ENCODE measurements around the gene TRABD2B.

The TRABD2B gene

GRCh38 chr1:47907177-47907528 lies 90.0 kb downstream of the TRABD2B start:
- no peak overlapping the region for H3K4me3 ChIP-seq (ENCODE audit: low read length)
- H3K4me2 ChIP-seq (ENCODE audit: low read length), result no peak overlapping the region
- H3K9me2 ChIP-seq (replicated peaks; ENCODE audit: control insufficient read depth, low read length), result no peaks in the 10 kb centered on the region
- H3K4me1 ChIP-seq (ENCODE audit: control insufficient read depth, low read length), result no peaks in the 10 kb centered on the region
- no peaks in the 10 kb centered on the region for H3K27me3 ChIP-seq (ENCODE audit: control insufficient read depth, low read length)
- H4K20me1 ChIP-seq (ENCODE audit: control insufficient read depth, insufficient read depth, low read depth, low read length), result no peaks in the 10 kb centered on the region
- no peak for TF ChIP-seq CTCF (IDR thresholded peaks at IDR 0.05; ENCODE audit: low read depth, low read length, poor library complexity, severe bottlenecking)
- no peak for TF ChIP-seq EZH2phosphoT487 (IDR thresholded peaks at IDR 0.05; ENCODE audit: borderline replicate concordance, low read length)
- H3K27ac ChIP-seq (ENCODE audit: low read depth, low read length), result no peak overlapping the region
- no peaks in the 10 kb centered on the region for H3K36me3 ChIP-seq (ENCODE audit: control insufficient read depth, low read length)
- H3F3A ChIP-seq (ENCODE audit: control insufficient read depth, insufficient read depth), result no peaks in the 10 kb centered on the region
- no peaks in the 10 kb centered on the region for H3K79me2 ChIP-seq (ENCODE audit: control insufficient read depth, low read length)
- H3K9me3 ChIP-seq (ENCODE audit: control insufficient read depth, insufficient read depth, low read length), result no peaks in the 10 kb centered on the region

GRCh38 chr1:47906527-47907176 lies 90.5 kb downstream of the TRABD2B start:
- TF ChIP-seq CTCF (IDR thresholded peaks at IDR 0.05; ENCODE audit: low read depth, low read length, poor library complexity, severe bottlenecking) (no peak), EZH2phosphoT487 (IDR thresholded peaks at IDR 0.05; ENCODE audit: borderline replicate concordance, low read length) (no peak)
- Histone ChIP-seq H3K36me3 (ENCODE audit: control insufficient read depth, low read length) (no peaks in the 10 kb centered on the region), H3K4me1 (ENCODE audit: control insufficient read depth, low read length) (no peaks in the 10 kb centered on the region), H3K4me3 (ENCODE audit: low read length) (no peak overlapping the region), H3F3A (ENCODE audit: control insufficient read depth, insufficient read depth) (no peaks in the 10 kb centered on the region), H3K27me3 (ENCODE audit: control insufficient read depth, low read length) (no peaks in the 10 kb centered on the region), H3K79me2 (ENCODE audit: control insufficient read depth, low read length) (no peaks in the 10 kb centered on the region), H3K9me3 (ENCODE audit: control insufficient read depth, insufficient read depth, low read length) (no peaks in the 10 kb centered on the region), H3K9me2 (replicated peaks; ENCODE audit: control insufficient read depth, low read length) (no peaks in the 10 kb centered on the region), H3K4me2 (ENCODE audit: low read length) (no peak overlapping the region), H3K27ac (ENCODE audit: low read depth, low read length) (no peak overlapping the region), H4K20me1 (ENCODE audit: control insufficient read depth, insufficient read depth, low read depth, low read length) (no peaks in the 10 kb centered on the region)

- no peak overlapping the region for H3K27ac ChIP-seq (ENCODE audit: low read depth, low read length)
- H3K4me1 ChIP-seq (ENCODE audit: control insufficient read depth, low read length), result no peaks in the 10 kb centered on the region
- H3K27me3 ChIP-seq (ENCODE audit: control insufficient read depth, low read length), result no peaks in the 10 kb centered on the region
- no peaks in the 10 kb centered on the region for H3K9me3 ChIP-seq (ENCODE audit: control insufficient read depth, insufficient read depth, low read length)
- H3K4me3 ChIP-seq (ENCODE audit: low read length), result no peak overlapping the region
- H3K36me3 ChIP-seq (ENCODE audit: control insufficient read depth, low read length), result no peaks in the 10 kb centered on the region
- TF ChIP-seq CTCF (IDR thresholded peaks at IDR 0.05; ENCODE audit: low read depth, low read length, poor library complexity, severe bottlenecking) (no peak), EZH2phosphoT487 (IDR thresholded peaks at IDR 0.05; ENCODE audit: borderline replicate concordance, low read length) (no peak)
- no peaks in the 10 kb centered on the region for H4K20me1 ChIP-seq (ENCODE audit: control insufficient read depth, insufficient read depth, low read depth, low read length)
- H3F3A ChIP-seq (ENCODE audit: control insufficient read depth, insufficient read depth), result no peaks in the 10 kb centered on the region
- H3K9me2 ChIP-seq (replicated peaks; ENCODE audit: control insufficient read depth, low read length), result no peaks in the 10 kb centered on the region
- H3K79me2 ChIP-seq (ENCODE audit: control insufficient read depth, low read length), result no peaks in the 10 kb centered on the region
- H3K4me2 ChIP-seq (ENCODE audit: low read length), result no peak overlapping the region
These were observed 91.2 kb downstream of the TRABD2B start for GRCh38 chr1:47906009-47906432.
